PFSK-1 (cell line): Measurements from ENCODE around the gene EPHA7.

Experiments
- FOXP2 ChIP-seq: optimal IDR thresholded peaks from 2 replicates; pipeline ENCODE3; 2011; ENCODE audit warnings: borderline replicate concordance, control low read depth, inconsistent platforms; ENCODE audit not compliant: insufficient read depth; ENCODE audit errors: extremely low read length, extremely low read depth
- POLR2AphosphoS5 ChIP-seq: IDR thresholded peaks from 2 replicates; pipeline ENCODE4 v1.6.1; 2012; ENCODE audit warnings: low read depth, mild to moderate bottlenecking, control low read depth, low read length, moderate library complexity
- SIN3A ChIP-seq: IDR thresholded peaks from 2 replicates; pipeline ENCODE4 v1.6.1; 2012; ENCODE audit warnings: mild to moderate bottlenecking, low read length, moderate library complexity, borderline replicate concordance; ENCODE audit not compliant: insufficient read depth
- TAF1 ChIP-seq: IDR thresholded peaks from 2 replicates; pipeline ENCODE4 v1.6.1; 2012; ENCODE audit warnings: low read length, control low read depth, borderline replicate concordance; ENCODE audit not compliant: insufficient read depth
- TF ChIP-seq, protein P1 (sequence below), 2 experiments: IDR thresholded peaks; 2 replicates each; pipeline versions ENCODE4 v1.6.1 to v1.8.0; 2011 to 2012; ENCODE audit warnings: low read depth in 2 of 2, low read length in 2 of 2, control low read depth in 1 of 2, inconsistent platforms in 1 of 2, mild to moderate bottlenecking in 1 of 2, moderate library complexity in 1 of 2; ENCODE audit not compliant: insufficient read depth in 1 of 2

The EPHA7 gene

DNA sequence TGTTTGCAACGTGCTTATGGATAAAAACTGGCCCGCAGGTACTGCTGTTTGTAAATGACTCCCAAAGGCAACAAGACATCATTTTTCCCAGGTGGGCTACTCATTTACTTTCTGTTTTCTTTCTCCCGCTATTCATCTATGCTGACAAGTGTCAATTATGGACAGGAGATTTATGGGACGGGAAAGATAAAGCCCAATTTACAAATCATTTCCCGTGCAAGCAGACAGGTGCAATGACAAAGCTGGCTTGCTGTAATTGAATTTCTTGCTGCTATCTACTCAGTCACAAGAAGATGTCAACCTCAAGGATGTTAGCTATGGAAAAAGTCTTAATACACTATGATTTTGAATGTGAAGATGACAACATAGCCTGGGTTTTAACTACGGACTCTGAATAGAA is 125.5 kb downstream of the EPHA7 start:
- no peak for TF ChIP-seq POLR2AphosphoS5
- no peak for TF ChIP-seq FOXP2

DNA sequence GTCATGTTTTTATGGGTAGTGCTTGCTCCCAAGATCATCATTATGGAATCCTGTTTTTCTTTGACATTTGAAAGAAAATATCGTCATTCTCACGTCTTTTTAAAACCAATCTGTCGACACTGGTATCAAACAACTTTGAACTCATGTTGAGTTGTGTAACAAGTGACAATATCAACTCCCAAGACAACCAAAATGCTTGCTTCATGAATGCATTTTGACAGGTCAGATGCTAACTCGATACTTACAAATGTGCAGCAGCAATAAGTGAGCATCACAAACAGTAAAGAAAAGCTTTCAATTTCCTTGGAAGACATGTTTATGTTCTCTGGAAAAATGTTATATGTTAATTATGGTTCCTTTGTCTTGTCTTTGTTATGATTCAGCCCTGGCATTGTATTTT is 125.9 kb downstream of the EPHA7 start:
- TF ChIP-seq TAF1 (no peak), POLR2AphosphoS5 (no peak), SIN3A (no peak), FOXP2 (no peak)
- TF ChIP-seq, protein P1, sequence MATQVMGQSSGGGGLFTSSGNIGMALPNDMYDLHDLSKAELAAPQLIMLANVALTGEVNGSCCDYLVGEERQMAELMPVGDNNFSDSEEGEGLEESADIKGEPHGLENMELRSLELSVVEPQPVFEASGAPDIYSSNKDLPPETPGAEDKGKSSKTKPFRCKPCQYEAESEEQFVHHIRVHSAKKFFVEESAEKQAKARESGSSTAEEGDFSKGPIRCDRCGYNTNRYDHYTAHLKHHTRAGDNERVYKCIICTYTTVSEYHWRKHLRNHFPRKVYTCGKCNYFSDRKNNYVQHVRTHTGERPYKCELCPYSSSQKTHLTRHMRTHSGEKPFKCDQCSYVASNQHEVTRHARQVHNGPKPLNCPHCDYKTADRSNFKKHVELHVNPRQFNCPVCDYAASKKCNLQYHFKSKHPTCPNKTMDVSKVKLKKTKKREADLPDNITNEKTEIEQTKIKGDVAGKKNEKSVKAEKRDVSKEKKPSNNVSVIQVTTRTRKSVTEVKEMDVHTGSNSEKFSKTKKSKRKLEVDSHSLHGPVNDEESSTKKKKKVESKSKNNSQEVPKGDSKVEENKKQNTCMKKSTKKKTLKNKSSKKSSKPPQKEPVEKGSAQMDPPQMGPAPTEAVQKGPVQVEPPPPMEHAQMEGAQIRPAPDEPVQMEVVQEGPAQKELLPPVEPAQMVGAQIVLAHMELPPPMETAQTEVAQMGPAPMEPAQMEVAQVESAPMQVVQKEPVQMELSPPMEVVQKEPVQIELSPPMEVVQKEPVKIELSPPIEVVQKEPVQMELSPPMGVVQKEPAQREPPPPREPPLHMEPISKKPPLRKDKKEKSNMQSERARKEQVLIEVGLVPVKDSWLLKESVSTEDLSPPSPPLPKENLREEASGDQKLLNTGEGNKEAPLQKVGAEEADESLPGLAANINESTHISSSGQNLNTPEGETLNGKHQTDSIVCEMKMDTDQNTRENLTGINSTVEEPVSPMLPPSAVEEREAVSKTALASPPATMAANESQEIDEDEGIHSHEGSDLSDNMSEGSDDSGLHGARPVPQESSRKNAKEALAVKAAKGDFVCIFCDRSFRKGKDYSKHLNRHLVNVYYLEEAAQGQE (IDR thresholded peaks at IDR 0.05; ENCODE audit: insufficient read depth in 1 of 2, low read depth in 2 of 2, low read length in 2 of 2): no peak

DNA sequence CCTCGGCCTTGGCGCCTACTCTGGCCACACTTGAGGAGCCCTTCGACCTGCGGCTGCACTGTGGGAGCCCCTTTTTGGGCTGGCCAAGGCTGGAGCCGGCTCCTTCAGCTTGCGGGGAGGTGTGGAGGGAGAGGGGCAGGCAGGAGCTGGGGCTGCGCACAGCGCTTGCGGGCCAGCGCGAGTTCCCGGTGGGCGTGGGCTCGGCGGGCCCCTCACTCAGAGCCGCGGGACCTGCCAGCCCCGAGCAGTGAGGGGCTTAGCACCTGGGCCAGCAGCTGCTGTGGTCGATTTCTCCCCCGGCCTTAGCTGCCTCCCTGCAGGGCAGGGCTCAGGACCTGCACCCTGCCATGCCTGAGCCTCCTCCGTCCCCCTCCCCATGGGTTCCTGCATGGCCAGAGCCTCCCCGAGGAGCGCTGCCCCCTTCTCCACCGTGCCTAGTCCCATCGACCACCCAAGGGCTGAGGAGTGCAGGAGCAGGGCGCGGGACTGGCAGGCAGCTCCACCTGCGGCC is 136.8 kb downstream of the EPHA7 start:
- TF ChIP-seq POLR2AphosphoS5: no peak

DNA sequence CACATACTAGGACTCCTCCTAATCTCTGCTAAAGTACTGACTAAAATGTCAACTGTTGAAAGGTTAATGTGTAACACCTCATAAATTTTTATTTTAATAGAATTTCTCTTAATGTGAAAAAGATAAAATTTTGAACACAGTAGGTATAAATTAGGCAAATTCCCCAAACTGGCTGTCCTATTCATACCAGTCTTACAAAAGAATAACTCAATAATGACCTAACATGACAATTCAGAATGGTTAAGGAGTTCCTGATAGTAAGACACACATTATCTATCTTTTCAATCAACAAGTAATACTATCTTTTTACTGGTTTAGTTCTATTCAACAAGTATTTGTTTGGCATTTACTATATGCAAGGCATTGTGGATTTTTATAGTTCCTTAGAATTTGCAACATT is 141.1 kb downstream of the EPHA7 start:
- TF ChIP-seq FOXP2: no peak
- no peak for TF ChIP-seq TAF1
- no peak for TF ChIP-seq SIN3A
- TF ChIP-seq, protein P1 (IDR thresholded peaks at IDR 0.05; ENCODE audit: insufficient read depth in 1 of 2, low read depth in 2 of 2, low read length in 2 of 2): no peak
- no peak for TF ChIP-seq POLR2AphosphoS5

DNA sequence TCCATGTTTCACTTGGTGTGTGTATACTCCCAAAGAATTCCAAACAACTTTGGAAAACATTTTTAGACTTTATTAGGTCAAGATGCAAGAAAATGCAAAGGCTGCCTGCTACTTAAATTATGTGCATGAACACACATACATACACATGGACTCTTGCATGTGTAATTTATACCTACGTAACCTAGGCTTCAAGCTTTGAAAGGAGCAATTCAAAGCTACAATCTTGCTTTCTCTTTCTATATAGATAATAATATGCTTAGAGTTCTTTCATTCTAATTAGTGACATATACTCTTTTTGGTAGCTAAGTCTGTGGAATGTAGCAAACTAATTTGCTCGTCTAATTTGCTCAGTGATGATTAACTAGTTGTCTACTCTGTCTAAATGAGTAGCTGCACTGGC is 146.5 kb downstream of the EPHA7 start:
- TF ChIP-seq TAF1 (no peak), FOXP2 (no peak), SIN3A (no peak)
- TF ChIP-seq, protein P1 (IDR thresholded peaks at IDR 0.05; ENCODE audit: insufficient read depth in 1 of 2, low read depth in 2 of 2, low read length in 2 of 2): no peak

DNA sequence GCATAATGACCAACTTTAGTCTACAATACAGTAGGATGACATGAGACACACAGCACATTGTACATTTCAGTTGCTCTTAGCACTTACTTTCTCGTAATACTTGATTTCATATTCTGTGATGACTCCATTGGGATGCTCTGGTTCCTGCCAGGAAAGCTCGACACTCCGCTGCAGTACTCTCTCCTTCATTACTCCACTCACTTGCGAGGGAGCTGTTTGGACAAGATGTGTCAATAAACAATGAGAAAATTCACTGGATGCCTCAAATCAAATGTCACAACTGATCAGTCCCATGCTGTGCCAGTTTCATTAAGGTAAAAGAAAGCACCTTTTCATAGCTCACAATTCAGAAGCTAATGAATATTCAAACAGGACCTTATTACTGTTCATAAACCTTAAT is 147.1 kb downstream of the EPHA7 start:
- TF ChIP-seq, protein P1 (IDR thresholded peaks at IDR 0.05; ENCODE audit: insufficient read depth in 1 of 2, low read depth in 2 of 2, low read length in 2 of 2): no peak
- no peak for TF ChIP-seq POLR2AphosphoS5
- TF ChIP-seq FOXP2: no peak
- no peak for TF ChIP-seq TAF1
- no peak for TF ChIP-seq SIN3A
